ENCODE data around the gene THEMIS. TPM values are rescaled to one million over a fixed set of nuclear protein-coding genes. Genes with fewer than 3 reads are reported as not detected.

The THEMIS gene
- total RNA-seq, 1 experiment from 2014 or later, result 0.07 TPM

DNA sequence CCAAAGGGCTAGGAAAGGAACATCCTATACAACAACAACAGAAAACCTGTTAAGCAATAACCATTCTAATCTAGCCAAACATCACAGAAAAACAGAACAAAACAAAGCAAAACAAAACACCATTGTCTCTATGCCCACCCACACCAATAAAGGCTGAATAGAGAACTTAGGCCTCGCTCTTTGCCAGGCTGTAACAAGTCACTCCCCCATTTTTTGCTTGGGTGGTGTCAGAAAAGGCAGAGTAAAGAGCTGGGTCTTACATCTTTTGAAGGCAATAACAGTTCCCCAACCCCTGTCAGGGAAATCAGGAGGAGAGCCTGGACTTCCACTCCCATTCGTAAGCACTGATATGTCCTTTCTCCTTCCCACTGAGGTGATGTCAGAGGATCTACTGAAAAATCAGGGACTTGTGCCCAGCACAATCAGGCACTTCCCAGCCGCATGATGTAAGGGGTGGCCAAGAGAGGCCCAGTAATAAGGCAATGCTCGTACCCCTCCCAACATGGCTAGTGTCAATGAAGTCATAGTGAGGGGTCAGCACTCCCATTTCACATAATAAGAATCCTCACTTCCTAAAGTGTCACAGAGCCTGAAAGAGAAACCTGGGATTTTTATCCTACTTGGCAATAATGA lies 31.0 kb downstream of the THEMIS start:
- DNase-seq (ENCODE audit: low read depth), result no peak
- in situ Hi-C loops (cut with HindIII; ENCODE audit: low pct_unique_long_range_greater_than_20kb, low sequenced_read_pairs), result no loop called here

DNA sequence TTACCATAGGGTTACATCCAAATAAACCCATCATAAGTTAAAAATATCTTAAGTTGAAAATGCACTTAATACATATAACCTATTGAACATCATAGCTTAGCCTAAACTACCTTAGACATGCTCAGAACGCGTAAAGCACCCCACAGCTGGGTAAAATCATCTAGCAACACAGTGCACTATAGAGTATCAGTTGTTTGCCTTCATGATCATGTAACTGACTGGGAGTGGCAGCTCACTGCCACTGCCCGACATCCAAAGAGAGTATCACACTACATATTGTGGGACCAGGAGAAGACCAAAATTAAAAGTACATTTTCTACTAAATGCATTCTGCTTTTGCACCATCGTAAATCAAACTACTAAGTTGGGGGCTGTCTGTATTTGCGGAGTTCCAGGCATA lies 31.7 kb downstream of the THEMIS start:
- in situ Hi-C loops (cut with HindIII; ENCODE audit: low pct_unique_long_range_greater_than_20kb, low sequenced_read_pairs), result no loop called here
- no peak for DNase-seq (ENCODE audit: low read depth)

- no peak for DNase-seq (ENCODE audit: low read depth)
- in situ Hi-C loops (cut with HindIII; ENCODE audit: low pct_unique_long_range_greater_than_20kb, low sequenced_read_pairs), result no loop called here
Measured at GRCh38 chr6:127868338-127868737, 32.5 kb downstream of the THEMIS start.

- DNase-seq (ENCODE audit: low read depth), result no peak
- in situ Hi-C loops (cut with HindIII; ENCODE audit: low pct_unique_long_range_greater_than_20kb, low sequenced_read_pairs), result no loop called here
Measured at GRCh38 chr6:127866766-127867165, 34.1 kb downstream of the THEMIS start.

- in situ Hi-C loops (cut with HindIII; ENCODE audit: low pct_unique_long_range_greater_than_20kb, low sequenced_read_pairs), result no loop called here
- DNase-seq (ENCODE audit: low read depth), result no peak
Measured at GRCh38 chr6:127865108-127865507, 35.8 kb downstream of the THEMIS start.

GRCh38 chr6:127864701-127865100 lies 36.2 kb downstream of the THEMIS start:
- in situ Hi-C loops (cut with HindIII; ENCODE audit: low pct_unique_long_range_greater_than_20kb, low sequenced_read_pairs), result no loop called here
- no peak for DNase-seq (ENCODE audit: low read depth)

DNA sequence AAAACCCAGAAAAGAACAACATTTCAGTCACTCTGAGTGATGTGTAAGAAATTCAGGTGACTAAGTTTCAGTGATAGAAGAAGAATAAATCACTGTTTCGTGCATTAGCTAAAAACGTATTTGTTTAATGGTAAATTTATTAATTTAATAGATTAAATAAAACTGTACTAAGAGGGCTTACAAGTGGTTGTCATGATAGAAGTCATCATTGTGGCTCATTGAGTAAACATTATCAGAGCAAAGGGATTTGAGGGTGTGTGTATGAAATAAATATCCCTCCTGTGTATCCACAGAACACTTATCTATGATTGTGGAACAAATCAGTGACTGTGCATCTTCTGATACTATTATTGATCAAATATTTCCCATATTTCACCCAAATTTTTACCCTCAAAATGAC lies 40.1 kb downstream of the THEMIS start:
- no peak for DNase-seq (ENCODE audit: low read depth)
- in situ Hi-C loops (cut with HindIII; ENCODE audit: low pct_unique_long_range_greater_than_20kb, low sequenced_read_pairs), result no loop called here

DNA sequence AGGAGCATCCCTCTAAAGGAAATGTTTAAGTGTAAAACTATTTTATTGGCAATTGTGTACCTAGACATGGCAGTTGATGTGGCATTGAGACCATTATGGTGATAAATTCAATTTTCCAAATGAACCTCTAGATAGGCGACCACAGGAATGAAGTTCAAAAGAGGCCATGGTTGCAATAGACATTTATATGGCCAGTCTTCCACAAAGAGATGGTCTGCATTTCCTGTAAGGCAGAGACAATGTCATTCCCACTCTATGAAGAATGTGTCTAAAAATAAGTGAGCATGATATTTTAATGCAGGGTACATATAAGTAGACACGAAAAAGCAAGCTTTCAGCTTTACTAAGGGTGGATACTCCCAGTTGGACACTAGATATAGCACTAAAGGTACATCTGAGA lies 40.9 kb downstream of the THEMIS start:
- in situ Hi-C loops (cut with HindIII; ENCODE audit: low pct_unique_long_range_greater_than_20kb, low sequenced_read_pairs), result no loop called here
- no peak for DNase-seq (ENCODE audit: low read depth)

DNA sequence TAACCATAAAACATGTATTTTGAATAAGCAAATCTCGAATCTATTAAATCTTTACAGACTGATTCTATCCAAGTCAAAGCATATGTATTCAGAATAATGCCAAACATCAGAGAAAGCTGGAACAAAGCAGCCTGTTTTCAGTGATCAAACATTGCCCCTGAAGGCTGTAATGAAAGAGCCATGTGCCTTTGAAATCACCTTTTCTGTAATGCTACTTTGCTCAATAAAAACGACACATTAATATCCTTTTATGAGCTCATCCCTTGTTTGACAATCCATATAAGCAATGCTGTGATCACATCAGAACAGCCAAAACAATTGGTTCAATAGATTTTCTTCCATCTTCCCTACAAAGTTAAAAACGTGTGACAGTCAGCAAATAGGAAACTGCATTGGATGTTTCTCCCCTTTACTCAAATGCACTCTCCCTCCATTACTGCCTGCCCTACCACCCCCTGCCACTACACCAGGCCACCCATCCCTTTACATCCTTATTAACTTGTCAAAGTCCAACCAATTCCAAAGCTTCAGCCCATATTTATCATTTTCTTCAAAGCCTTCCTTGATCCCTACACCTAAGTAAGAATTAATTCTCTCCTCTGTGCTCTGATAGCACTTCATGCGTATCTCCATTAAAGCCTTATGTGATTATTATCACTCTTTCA lies 42.0 kb downstream of the THEMIS start:
- in situ Hi-C loops (cut with HindIII; ENCODE audit: low pct_unique_long_range_greater_than_20kb, low sequenced_read_pairs), result no loop called here
- DNase-seq (ENCODE audit: low read depth), result no peak

DNA sequence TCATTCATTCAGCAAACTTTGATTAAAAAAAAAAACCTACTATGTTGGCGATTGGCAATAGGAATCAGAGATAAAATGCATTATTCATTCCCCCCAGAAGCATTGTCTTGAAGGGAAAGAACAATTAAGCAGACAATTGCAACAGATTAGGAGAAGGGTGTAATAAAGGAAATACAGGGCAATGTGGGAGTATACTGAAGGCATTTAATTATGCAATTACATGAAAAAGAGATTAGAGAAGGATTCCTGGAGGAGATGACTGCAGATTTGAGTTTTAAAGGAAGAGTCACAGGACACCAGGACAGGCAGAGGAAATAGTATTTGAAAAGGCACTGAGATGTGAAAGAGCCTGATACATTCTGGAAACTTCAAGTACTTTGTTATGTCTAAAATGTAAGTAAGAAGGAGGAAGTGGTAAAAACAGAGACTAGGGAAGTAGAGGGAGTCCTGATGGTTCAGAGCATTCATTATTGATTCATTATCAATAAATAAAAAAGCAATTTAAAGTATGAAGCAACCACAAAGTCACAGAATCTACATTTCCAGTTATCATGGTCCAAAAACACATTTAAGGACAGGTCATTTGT lies 43.7 kb downstream of the THEMIS start:
- in situ Hi-C loops (cut with HindIII; ENCODE audit: low pct_unique_long_range_greater_than_20kb, low sequenced_read_pairs), result no loop called here
- DNase-seq (ENCODE audit: low read depth), result no peak

- in situ Hi-C loops (cut with HindIII; ENCODE audit: low pct_unique_long_range_greater_than_20kb, low sequenced_read_pairs), result no loop called here
- DNase-seq (ENCODE audit: low read depth), result no peak
Measured at GRCh38 chr6:127855542-127856159, 45.2 kb downstream of the THEMIS start.

DNA sequence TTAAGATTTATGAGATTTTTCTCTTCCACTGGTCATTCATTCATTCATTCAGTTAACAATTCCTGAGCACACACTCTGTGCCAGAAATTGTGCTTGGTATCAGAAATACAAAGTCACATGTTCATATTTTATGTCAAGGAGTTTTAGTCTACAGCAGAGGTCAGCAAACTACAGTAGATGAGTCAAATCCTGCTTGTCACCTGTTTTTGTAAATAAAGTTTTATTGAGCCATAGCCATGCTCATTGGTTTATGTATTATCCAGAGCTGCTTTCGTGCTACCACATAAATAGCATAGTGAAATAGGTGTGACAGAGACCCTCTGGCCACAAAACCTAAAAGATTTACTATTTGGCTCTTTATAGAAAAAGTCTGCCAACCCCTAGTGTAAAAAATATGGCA lies 46.8 kb downstream of the THEMIS start:
- DNase-seq (ENCODE audit: low read depth), result no peak
- in situ Hi-C loops (cut with HindIII; ENCODE audit: low pct_unique_long_range_greater_than_20kb, low sequenced_read_pairs), result no loop called here

DNA sequence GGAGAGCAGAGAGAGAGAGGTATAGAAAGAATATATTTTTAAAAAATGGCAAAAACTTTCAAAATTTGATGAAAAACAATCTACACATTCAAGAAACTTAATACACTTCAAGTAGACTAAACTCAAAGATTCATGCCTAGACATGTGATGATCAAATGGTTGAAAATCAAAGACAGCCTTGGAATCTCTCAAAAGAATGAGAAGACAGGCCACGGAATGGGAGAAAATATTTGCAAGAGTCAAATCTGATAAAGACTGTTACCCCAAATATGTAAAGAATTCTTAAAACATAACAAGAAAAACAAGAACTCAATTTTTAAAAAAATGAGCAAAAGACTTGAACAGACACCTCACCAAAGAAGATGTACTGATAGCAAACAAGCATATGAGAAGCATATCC lies 49.7 kb downstream of the THEMIS start:
- DNase-seq (ENCODE audit: low read depth), result no peak
- in situ Hi-C loops (cut with HindIII; ENCODE audit: low pct_unique_long_range_greater_than_20kb, low sequenced_read_pairs), result no loop called here

DNA sequence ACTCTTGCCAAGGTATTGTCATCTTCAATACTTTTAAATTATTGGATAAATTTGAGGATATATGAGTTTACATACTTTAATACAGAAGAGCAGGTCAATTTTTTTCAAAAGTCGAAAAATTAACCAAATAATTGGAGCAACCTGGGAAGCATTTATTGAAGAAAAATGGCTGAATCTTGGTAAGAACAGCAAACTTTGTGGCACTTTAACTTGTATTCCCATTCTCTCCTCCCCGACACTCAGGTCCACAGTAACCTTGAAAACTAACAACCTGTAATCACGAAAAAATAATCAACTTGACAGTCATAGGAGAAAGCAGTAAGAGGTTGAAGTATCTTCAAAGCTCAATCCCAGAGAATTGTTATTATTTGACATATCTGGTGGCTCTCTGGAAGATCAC lies 55.6 kb downstream of the THEMIS start:
- DNase-seq (ENCODE audit: low read depth), result no peak
- in situ Hi-C loops (cut with HindIII; ENCODE audit: low pct_unique_long_range_greater_than_20kb, low sequenced_read_pairs), result no loop called here

GRCh38 chr6:127844529-127844928 lies 56.3 kb downstream of the THEMIS start:
- DNase-seq (ENCODE audit: low read depth), result no peak
- in situ Hi-C loops (cut with HindIII; ENCODE audit: low pct_unique_long_range_greater_than_20kb, low sequenced_read_pairs), result no loop called here

DNA sequence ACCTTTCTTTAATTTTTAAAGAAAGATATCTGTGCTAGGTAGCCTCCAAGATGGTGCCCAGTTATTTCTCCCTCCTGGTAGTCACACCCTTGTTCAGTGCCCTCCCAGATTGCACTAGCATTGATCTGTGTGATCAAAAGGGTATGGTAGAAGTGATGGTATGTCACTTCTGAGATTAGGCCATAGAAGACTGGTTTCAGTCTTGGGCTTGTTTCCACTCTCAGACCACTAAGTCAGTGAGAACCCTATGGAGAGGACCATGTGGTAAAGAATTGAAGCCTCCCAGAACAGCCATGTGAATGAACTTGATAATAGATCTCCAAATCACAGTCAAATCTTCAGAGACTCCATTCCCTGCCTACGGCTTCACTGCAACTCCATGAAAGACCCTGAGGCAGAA lies 57.3 kb downstream of the THEMIS start:
- in situ Hi-C loops (cut with HindIII; ENCODE audit: low pct_unique_long_range_greater_than_20kb, low sequenced_read_pairs), result no loop called here
- no peak for DNase-seq (ENCODE audit: low read depth)

GRCh38 chr6:127842562-127842961 lies 58.3 kb downstream of the THEMIS start:
- in situ Hi-C loops (cut with HindIII; ENCODE audit: low pct_unique_long_range_greater_than_20kb, low sequenced_read_pairs), result no loop called here
- DNase-seq (ENCODE audit: low read depth), result no peak

- in situ Hi-C loops (cut with HindIII; ENCODE audit: low pct_unique_long_range_greater_than_20kb, low sequenced_read_pairs), result no loop called here
- no peak for DNase-seq (ENCODE audit: low read depth)
Measured at GRCh38 chr6:127841811-127842210, 59.0 kb downstream of the THEMIS start.

DNA sequence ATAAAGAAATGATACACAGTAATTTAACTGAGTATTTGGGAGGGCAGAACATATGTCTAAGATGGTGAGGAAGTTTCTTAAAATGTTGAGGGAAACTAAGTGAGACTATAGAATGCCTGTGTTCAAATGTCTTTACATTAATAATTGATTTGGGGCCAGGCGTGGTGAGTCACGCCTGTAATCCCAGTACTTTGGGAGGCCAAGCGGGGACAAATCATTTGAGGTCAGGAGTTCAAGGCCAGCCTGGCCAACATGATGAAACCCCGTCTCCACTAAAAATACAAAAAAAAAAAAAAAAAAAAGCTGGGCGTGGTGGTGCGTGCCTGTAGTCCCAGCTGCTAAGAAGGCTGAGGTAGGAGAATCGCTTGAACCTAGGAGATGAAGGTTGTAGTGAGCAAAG lies 66.7 kb downstream of the THEMIS start:
- no peak for DNase-seq (ENCODE audit: low read depth)
- in situ Hi-C loops (cut with HindIII; ENCODE audit: low pct_unique_long_range_greater_than_20kb, low sequenced_read_pairs), result no loop called here
